ENCODE data around the gene IQSEC2. TPM values are rescaled to one million over a fixed set of nuclear protein-coding genes. Genes with fewer than 3 reads are reported as not detected.

The IQSEC2 gene
- total and polyA plus RNA-seq, 2 of the 4 experiments (the other 2 are of a cell fraction) = 2.5 to 11.4 TPM

- dilution Hi-C loops (cut with HindIII; ENCODE audit: low sequenced_read_pairs, unreplicated experiment) = no loop called here
- TF ChIP-seq ELK1 (IDR thresholded peaks at IDR 0.05; ENCODE audit: borderline replicate concordance, low read depth, low read length) = no peak
- TF ChIP-seq RFX5 (IDR thresholded peaks at IDR 0.05; ENCODE audit: low read depth, low read length) = no peak
- TF ChIP-seq FOS (IDR thresholded peaks at IDR 0.05; ENCODE audit: low read depth, low read length) = no peak
- no peak for TF ChIP-seq RAD21 (IDR thresholded peaks at IDR 0.05; ENCODE audit: low read length)
- TF ChIP-seq MAFK (IDR thresholded peaks at IDR 0.05; ENCODE audit: low read depth, low read length) = no peak
- no peak for TF ChIP-seq MXI1 (IDR thresholded peaks at IDR 0.05; ENCODE audit: borderline replicate concordance, low read depth, low read length)
- no peak for TF ChIP-seq USF2 (IDR thresholded peaks at IDR 0.05; ENCODE audit: low read depth, low read length)
- no peak for TF ChIP-seq NFE2L2 (IDR thresholded peaks at IDR 0.05; ENCODE audit: low read depth, low read length)
- no peak for TF ChIP-seq BHLHE40 (IDR thresholded peaks at IDR 0.05; ENCODE audit: low read depth, low read length)
- no peak for TF ChIP-seq CEBPB (IDR thresholded peaks at IDR 0.05; ENCODE audit: low read depth, low read length)
- no peak for TF ChIP-seq CTCF (conservative IDR thresholded peaks at IDR 0.05; ENCODE audit: low read depth, low read length)
- no peak for TF ChIP-seq SMC3 (IDR thresholded peaks at IDR 0.05; ENCODE audit: low read depth, low read length)
- no peak for TF ChIP-seq CHD1 (IDR thresholded peaks at IDR 0.05; ENCODE audit: low read depth, low read length)
- TF ChIP-seq POLR2A (IDR thresholded peaks at IDR 0.05; ENCODE audit: low read depth, low read length) = no peak
- no peak for TF ChIP-seq MAZ (IDR thresholded peaks at IDR 0.05; ENCODE audit: borderline replicate concordance, low read depth, low read length)
These were observed 745 bp upstream of the IQSEC2 start for GRCh38 chrX:53281963-53282695.

More at GRCh38 chrX:53281963-53282695, 745 bp upstream of the IQSEC2 start:
- peaks cover 5% of the 10 kb centered on the region; the same call in 1 of the 2 replicates for H4K20me1 ChIP-seq (ENCODE audit: insufficient read depth, low read length)
- peaks cover 6% of the 10 kb centered on the region for H3K9me1 ChIP-seq (ENCODE audit: insufficient read depth, low read length)
- ATAC-seq (ENCODE audit: low read depth) = no peak
- H3K9ac ChIP-seq (ENCODE audit: low read depth, low read length) = no peak overlapping the region
- H2AFZ ChIP-seq (replicated peaks; ENCODE audit: low read length, poor library complexity) = peak overlapping the region; percentile 88
- H3K27ac ChIP-seq (ENCODE audit: insufficient read depth, low read length) = no peak overlapping the region
- H3K9me3 ChIP-seq (ENCODE audit: control insufficient read depth, insufficient read depth, low read length) = no peaks in the 10 kb centered on the region
- 0 out of 2 replicates have a peak overlapping the region, but pooled peaks have one; percentile 16 for H3K4ac ChIP-seq (ENCODE audit: low read depth, low read length)
- H3K79me1 ChIP-seq (ENCODE audit: low read depth in 1 of 2, low read length in 2 of 2) = peaks cover 5 to 19% of the 10 kb centered on the region in 2 experiments; a peak in 3 of 4 replicates
- no peak overlapping the region for H3K14ac ChIP-seq (replicated peaks; ENCODE audit: low read depth, low read length)
- no peak overlapping the region for H3K23ac ChIP-seq (ENCODE audit: low read depth, low read length)
- no peak overlapping the region for H4K5ac ChIP-seq (ENCODE audit: low read depth, low read length)
- H3K18ac ChIP-seq (ENCODE audit: low read depth, low read length) = no peak overlapping the region
- H4K8ac ChIP-seq (ENCODE audit: low read depth in 2 of 2, low read length in 2 of 2) = no peak overlapping the region; a peak in 1 of 4 replicates
- ChIA-PET CTCF (interaction anchor here (1.3 to 1.9 kb wide), 2 partner anchors 12 to 31 kb away, joined by 3 to 4 read pairs; no protein-coding TSS in a partner anchor), POLR2A (ENCODE audit: unreplicated experiment) (interaction anchor here (0.5 kb wide), 1 partner anchor 228 kb away, joined by 3 read pairs; no protein-coding TSS in a partner anchor)
- in situ Hi-C loops (cut with MboI; ENCODE audit: low sequenced_read_pairs) (no loop called here), intact Hi-C loops (cut with micrococcal nuclease) (no loop called here)
- H3K36me3 ChIP-seq (ENCODE audit: control insufficient read depth, insufficient read depth, low read length) = no peaks in the 10 kb centered on the region
- no peak overlapping the region for H2AK5ac ChIP-seq (ENCODE audit: low read depth, low read length)
- BruUV-seq (replicated peaks) = no TSS peak
- no peak for DNase-seq
- no peak overlapping the region for H2BK120ac ChIP-seq (ENCODE audit: low read depth, low read length)
- no peak overlapping the region for H3K56ac ChIP-seq (ENCODE audit: extremely low read depth, insufficient read depth, low read length)
- peaks cover 8% of the 10 kb centered on the region for H3K4me1 ChIP-seq (ENCODE audit: control insufficient read depth, insufficient read depth, low read length)
- no peak overlapping the region for H2BK15ac ChIP-seq (ENCODE audit: low read depth, low read length)
- no peak overlapping the region for H2AK9ac ChIP-seq (replicated peaks; ENCODE audit: low read depth, low read length, poor library complexity)
- H3K4me2 ChIP-seq (ENCODE audit: low read depth, low read length) = no peak overlapping the region
- peaks cover 11% of the 10 kb centered on the region; the same call in 1 of the 2 replicates for H3K27me3 ChIP-seq (ENCODE audit: control insufficient read depth, insufficient read depth, low read length)
- no CpG with 5 or more reads among the region's 5 CpGs for WGBS, 2 experiments (ENCODE audit: extremely low coverage in 2 of 2, insufficient read length in 1 of 2)
- no peak overlapping the region for H2BK20ac ChIP-seq (ENCODE audit: low read depth, low read length)
- no peak overlapping the region for H2BK5ac ChIP-seq (ENCODE audit: low read depth, low read length, poor library complexity, severe bottlenecking)
- H3K4me3 ChIP-seq (ENCODE audit: insufficient read depth, low read depth, low read length) = no peak overlapping the region
- H4K91ac ChIP-seq (ENCODE audit: insufficient read depth, low read depth, low read length) = no peak overlapping the region
